ENCODE results near the gene ZCWPW1. TPM values are rescaled to one million over a fixed set of nuclear protein-coding genes. Genes with fewer than 3 reads are reported as not detected.

The ZCWPW1 gene
- total and polyA plus RNA-seq, 2 experiments from 2014 or later: 7.9 to 13.0 TPM

DNA sequence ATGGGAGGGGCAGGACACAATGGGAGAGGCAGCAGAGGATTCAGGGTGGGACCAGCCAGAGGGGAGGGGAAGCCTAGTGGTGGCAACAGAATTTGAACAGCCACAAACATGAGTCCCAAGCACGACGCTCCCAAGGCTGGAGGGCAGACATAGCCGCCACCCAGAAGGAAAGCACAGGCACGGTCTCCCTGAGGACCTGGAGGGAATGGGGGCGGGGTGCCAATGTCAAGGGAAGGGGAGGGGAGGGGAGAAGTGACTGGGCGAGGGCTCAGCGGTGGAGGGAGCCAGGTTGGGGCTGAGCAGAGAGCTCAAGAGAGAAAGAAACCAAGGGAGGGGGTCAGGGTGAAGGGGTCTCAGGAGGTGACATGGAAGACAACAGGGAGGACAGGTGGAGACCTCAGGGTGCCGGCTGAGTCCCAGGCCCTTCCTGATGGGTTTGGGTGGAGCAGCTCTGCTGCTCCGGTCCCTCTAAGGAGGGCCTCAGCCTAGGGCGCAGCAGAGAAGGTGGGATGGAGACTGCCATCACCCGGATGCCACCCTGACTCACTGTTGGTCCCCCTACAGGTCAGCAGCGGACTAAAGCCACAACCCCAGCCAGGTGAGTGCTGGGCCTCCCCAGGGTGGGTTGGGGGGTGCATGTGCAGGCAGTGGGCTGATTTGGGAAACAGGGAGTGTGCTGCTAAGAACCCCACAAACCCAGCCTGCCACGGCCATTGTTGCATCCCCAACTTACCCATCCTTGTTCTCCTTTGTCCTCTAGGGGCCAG is 31.0 kb downstream of the ZCWPW1 start:
- no peak for DNase-seq (ENCODE audit: low read depth in 1 of 2, low spot score in 1 of 2)
- H3K9me3 ChIP-seq (ENCODE audit: low read depth): no peaks in the 10 kb centered on the region
- no peaks in the 10 kb centered on the region for H3K36me3 ChIP-seq
- H3K27ac ChIP-seq: no peak overlapping the region
- H3K27me3 ChIP-seq: no peaks in the 10 kb centered on the region
- no peak overlapping the region for H3K4me3 ChIP-seq
- H3K4me1 ChIP-seq (ENCODE audit: low read depth): no peaks in the 10 kb centered on the region
- TF ChIP-seq, protein P1, sequence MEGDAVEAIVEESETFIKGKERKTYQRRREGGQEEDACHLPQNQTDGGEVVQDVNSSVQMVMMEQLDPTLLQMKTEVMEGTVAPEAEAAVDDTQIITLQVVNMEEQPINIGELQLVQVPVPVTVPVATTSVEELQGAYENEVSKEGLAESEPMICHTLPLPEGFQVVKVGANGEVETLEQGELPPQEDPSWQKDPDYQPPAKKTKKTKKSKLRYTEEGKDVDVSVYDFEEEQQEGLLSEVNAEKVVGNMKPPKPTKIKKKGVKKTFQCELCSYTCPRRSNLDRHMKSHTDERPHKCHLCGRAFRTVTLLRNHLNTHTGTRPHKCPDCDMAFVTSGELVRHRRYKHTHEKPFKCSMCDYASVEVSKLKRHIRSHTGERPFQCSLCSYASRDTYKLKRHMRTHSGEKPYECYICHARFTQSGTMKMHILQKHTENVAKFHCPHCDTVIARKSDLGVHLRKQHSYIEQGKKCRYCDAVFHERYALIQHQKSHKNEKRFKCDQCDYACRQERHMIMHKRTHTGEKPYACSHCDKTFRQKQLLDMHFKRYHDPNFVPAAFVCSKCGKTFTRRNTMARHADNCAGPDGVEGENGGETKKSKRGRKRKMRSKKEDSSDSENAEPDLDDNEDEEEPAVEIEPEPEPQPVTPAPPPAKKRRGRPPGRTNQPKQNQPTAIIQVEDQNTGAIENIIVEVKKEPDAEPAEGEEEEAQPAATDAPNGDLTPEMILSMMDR (IDR thresholded peaks at IDR 0.05; ENCODE audit: low read depth, low read length): no peak

DNA sequence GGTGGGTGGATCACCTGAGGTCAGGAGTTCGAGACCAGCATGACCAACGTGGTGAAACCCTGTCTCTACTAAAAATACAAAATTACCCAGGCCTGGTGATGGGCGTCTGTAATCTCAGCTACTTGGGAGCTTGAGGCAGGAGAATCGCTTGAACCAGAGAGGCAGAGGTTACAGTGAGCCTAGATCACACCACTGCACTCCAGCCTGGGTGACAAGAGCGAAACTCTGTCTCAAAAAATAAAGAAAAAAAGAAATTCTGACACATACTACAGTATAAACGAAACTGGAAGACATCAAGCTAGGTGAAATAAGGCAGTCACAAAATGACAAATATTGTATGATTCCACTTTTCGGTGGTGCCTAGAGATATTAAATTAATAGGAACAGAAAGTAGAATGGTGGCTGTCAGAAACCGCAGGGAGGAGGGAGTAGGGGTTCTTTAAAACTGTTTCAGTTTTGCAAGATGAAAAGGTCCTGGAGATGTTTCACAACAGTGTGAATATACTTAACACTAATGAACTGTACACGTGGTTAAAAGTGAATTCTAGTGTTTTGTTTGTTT is 32.0 kb downstream of the ZCWPW1 start:
- DNase-seq (ENCODE audit: low read depth in 1 of 2, low spot score in 1 of 2): no peak
- TF ChIP-seq, protein P1 (IDR thresholded peaks at IDR 0.05; ENCODE audit: low read depth, low read length): no peak
- no peaks in the 10 kb centered on the region for H3K4me1 ChIP-seq (ENCODE audit: low read depth)
- H3K36me3 ChIP-seq: no peaks in the 10 kb centered on the region
- H3K9me3 ChIP-seq (ENCODE audit: low read depth): no peaks in the 10 kb centered on the region
- no peak overlapping the region for H3K27ac ChIP-seq
- no peak overlapping the region for H3K4me3 ChIP-seq
- no peaks in the 10 kb centered on the region for H3K27me3 ChIP-seq

DNA sequence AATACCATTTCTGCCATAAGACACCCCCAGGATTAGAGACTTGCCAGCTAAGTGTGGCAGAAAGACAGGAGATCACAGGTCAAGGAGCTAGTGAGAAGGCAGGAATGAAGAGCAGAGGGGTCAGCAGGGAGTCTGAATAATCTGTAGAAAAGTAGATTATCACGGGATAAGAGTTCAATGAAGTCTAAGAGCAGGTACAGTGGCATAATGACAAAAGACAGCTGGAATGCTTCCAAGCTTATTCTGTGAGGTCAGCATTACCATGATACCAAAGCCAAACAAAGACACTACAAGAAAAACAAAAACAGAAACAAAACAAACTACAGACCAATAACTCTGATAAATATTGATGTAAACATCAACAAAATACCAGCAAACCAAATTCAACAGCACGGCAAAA is 34.4 kb downstream of the ZCWPW1 start:
- Histone ChIP-seq H3K27me3 (no peaks in the 10 kb centered on the region), H3K9me3 (ENCODE audit: low read depth) (no peaks in the 10 kb centered on the region), H3K4me3 (no peak overlapping the region), H3K36me3 (no peaks in the 10 kb centered on the region), H3K4me1 (ENCODE audit: low read depth) (no peaks in the 10 kb centered on the region), H3K27ac (no peak overlapping the region)
- TF ChIP-seq, protein P1 (IDR thresholded peaks at IDR 0.05; ENCODE audit: low read depth, low read length): no peak
- DNase-seq (ENCODE audit: low read depth in 1 of 2, low spot score in 1 of 2): no peak

DNA sequence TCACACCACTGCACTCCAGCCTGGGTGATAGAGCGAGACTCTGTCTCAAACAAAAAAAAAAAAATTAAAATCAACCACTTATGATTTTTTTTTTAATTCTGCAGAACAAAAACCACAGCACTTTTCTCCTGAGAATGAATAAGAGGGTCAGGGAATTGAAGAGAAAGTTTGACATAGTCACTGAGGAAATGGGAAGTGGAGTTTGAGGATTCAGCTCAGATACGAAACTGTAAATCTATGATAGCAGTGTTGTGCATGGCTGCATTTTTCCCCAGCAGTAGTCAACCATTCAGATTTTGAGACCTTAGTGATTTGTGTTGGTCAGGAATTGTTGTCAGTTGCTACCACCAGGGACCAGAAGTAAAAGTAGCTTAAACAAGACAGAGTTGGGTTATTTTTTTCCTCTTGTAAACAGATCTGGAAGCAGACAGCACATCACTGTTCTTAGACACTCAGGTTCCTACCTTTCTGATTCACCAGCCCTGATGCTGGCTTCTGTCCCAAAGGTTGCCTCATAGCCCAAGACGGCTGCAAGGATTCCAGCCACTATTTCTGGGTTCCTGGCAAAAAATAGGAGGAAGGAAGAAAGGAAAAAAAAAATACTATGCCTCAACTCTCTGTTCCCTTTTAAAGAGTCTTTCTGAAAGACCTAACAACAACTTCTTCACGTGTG is 35.1 kb downstream of the ZCWPW1 start:
- Histone ChIP-seq H3K9me3 (ENCODE audit: low read depth) (no peaks in the 10 kb centered on the region), H3K27ac (no peak overlapping the region), H3K4me1 (ENCODE audit: low read depth) (no peaks in the 10 kb centered on the region), H3K27me3 (no peaks in the 10 kb centered on the region), H3K4me3 (no peak overlapping the region), H3K36me3 (no peaks in the 10 kb centered on the region)
- TF ChIP-seq, protein P1 (IDR thresholded peaks at IDR 0.05; ENCODE audit: low read depth, low read length): no peak
- DNase-seq (ENCODE audit: low read depth in 1 of 2, low spot score in 1 of 2): no peak

DNA sequence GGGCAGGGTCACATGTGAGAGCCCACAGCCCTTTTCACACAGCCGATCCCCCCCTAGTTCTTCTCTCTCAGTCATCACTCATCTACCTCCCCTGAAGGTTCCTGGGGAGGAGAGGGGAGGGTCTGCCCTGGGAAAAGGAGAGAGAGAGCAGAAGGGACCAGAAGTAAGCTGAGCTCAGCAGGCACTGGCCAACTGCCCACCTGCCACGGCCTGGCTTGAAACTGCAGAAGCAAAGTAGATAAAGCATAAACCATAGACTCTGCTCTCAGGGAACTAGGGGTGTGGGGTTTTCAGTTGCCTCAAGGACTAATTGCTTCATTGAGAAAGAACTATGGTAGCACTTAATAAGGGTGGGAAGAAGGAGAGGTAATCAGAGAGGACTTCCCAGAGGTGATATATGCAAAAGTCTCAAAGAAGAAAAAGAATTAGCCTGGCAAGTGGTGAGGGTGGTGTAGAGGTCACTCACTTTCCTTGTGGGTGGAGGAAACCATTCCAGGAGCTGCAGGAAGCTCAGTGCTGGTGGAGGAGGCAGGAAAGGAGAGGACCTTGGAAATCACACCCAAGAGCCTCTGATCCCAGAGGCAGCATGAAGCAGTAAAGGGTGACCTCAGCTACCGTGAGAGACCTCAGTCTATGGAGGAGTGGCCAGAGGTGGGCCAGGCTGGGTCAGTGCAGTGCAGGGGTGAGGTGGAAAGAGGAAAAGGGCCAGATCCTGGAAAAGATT is 38.1 kb downstream of the ZCWPW1 start:
- Histone ChIP-seq H3K36me3 (no peaks in the 10 kb centered on the region), H3K4me3 (no peak overlapping the region)

More for the DNA sequence above, 38.1 kb downstream of the ZCWPW1 start:
- no peaks in the 10 kb centered on the region for H3K9me3 ChIP-seq (ENCODE audit: low read depth)
- DNase-seq (ENCODE audit: low read depth in 1 of 2, low spot score in 1 of 2): no peak
- peaks cover 6% of the 10 kb centered on the region for H3K4me1 ChIP-seq (ENCODE audit: low read depth)
- no peak overlapping the region for H3K27ac ChIP-seq
- TF ChIP-seq, protein P1 (IDR thresholded peaks at IDR 0.05; ENCODE audit: low read depth, low read length): no peak
- H3K27me3 ChIP-seq: no peaks in the 10 kb centered on the region
